Stromal cell of bone marrow (primary cell): ENCODE data around the gene RIC1.
"Not testable (repeated sequence)": the region's sequence is repeated elsewhere in the genome, so short reads cannot be mapped to it uniquely, and the experiment has no call there.

Experiments used
- DNase-seq: peaks from one replicate; pipeline ENCODE4 v3.0.0-alpha.2; 2012; ENCODE audit warnings: low read depth

Gene RIC1

DNA sequence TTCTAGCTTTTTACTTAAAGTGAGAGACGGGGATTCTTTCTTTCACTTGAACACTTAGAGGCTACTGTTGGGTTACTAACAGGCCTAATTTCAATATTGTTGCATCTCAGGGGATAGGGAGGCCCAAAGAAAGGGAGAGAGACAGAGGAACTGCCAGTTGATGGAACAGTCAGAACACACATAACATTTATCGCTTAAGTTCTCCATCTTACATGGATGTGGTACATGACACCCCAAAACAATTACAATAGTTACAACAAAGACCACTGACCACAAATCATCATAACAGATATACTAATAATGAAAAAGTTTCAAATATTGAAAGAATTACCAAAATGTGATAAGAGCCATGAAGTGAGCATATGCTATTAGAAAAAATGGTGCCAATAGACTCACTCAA lies 4.3 kb upstream of the RIC1 start:
- no peak for DNase-seq

DNA sequence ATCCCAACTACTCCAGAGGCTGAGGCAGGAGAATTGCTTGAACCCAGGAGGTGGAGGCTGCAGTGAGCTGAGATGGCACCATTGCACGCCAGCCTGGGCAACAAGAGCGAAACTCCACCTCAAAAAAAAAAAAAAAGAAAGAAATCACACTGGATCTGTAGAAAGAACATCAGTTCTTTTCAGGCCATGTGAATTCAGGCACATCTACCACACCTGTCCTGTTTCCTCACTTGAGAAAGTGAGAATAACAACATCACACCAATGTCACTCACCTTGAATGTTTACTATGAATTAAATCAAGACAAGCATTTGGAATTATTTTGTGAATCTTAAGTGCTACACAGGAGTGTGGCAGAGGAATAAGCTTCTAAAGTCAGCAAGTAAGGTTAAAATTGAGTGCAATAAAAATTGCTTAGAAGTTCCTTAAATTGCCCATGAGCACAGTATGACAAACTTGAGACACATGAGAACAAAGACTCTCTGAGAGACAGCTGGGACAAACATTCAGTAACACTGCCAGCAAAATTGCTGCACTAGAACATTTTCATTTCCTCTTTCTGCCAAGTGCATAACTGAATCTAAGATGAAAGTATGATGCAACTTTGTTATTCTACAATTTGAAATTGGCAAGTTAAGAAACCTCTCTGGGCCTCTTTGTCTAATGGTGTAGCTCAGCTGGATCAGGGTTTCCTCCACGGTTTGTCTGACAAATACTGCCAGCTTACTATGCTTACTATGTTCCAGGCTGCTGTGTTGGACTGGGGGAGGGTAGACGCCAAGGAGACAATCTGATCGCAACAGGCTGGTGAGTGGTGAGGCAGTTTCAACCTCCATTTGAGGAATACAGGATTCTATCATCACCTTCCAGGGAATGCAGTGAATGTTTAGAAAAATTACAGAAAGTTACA lies 1.9 kb upstream of the RIC1 start:
- DNase-seq, result peak; percentile 88

DNA sequence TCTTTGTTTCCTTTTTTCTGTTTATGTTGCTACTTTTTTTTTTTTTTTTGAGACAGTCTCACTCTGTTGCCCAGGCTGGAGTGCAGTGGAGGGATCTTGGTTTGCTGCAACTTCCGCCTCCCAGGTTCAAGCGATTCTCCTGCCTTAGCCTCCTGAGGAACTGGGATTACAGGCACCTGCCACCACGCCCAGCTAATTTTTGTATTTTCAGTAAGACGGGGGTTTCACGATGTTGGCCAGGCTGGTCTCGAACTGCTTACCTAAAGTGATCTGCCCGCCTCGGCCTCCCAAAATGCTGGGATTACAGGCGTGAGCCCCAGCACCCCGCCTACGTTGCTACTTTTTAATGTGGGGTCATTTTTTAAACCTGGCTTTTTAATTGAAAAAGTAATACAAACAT lies 1.2 kb upstream of the RIC1 start:
- not testable (repeated sequence) for DNase-seq

DNA sequence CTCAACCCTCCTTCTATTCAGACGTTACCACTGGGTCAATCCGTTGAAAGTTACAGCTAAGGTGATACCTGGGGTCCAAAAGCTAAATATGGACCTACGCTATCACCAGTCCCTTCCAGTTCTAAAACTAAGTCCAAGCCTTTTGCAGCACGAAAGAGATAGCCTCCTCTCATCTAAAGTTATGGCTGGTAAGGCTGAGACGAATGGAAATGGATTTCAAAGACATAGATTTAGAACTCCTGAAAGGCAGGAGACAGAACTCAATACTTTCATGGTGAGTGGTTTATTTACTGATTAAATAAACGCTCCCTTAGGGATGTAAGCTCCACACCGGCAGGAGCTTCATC lies 751 bp upstream of the RIC1 start:
- DNase-seq, result no peak

DNA sequence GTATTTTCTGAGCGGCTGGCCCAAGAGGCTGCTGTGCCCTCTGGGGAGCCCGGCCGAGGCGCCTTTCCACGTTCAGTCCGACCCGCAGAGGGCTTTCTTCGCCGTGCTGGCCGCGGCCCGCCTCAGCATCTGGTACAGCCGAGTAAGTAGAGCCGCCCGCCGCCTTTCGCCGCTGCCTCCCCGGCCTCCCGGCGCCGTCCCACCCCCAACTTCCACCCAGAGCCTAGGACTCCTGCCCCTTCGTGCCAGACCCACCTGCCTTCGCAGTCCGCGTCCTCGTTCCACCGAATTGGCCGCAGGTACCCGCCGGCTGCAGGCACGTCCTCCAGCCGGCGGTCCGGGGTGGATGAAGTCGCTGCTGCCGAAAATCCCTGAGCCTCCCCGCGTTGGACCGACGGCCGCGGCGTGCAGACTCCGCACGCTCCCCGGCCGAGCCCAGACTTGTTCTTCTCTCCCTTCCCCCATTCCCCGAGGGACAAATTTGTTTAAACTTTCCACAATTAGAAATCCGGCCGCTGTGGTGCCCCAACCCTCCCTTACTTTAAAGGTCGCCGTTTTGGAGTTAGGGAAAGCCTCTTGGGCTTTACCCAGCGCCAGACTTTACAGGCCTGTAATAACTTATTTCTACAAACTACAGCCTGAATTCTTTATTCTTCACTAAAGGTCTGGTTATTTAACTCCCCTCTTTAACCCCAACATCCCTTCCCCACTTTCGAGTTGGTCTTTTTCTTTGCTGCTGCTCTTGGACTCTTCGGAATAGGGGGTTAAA lies 589 bp downstream of the RIC1 start:
- peak; percentile 27 for DNase-seq

DNA sequence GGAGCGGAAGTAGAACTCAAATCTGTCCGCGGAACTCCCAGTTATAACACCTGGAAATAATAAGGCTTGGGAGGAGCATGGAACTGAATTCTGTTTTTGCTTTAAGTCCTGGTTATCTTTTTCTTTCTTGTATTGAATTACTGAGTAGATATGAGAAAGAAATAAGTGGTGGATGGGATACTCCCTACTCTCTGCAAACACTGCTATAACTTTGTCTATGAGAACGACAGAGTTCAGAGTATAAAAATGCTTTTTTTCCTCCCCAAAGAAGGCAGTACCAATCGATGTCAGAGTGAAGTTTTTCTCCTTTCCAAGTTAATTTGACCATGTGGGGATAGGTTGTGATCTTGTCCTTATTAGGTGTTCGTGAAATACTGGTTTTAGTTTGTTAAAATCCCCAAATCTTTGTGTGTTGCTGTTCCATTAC lies 1.2 kb downstream of the RIC1 start:
- peak; percentile 43 for DNase-seq

DNA sequence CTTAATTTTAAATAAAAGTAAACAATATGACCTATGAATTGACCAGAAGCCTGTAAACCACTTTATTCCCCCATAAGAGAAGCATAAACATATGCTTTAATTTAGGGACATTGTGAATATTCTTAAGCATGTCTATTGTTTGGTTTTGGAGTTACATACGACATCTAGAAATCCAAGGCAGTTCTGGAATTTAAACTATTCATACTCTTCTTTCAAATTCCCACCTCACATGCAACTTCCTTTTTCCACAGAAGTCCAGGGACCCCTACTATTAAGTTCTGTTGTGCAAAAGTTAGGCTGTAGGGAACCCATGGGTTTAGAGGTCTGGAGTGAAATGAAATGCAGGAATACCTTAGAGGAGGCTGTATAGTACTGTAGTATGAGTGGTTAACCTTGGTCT lies 2.1 kb downstream of the RIC1 start:
- no peak for DNase-seq

DNA sequence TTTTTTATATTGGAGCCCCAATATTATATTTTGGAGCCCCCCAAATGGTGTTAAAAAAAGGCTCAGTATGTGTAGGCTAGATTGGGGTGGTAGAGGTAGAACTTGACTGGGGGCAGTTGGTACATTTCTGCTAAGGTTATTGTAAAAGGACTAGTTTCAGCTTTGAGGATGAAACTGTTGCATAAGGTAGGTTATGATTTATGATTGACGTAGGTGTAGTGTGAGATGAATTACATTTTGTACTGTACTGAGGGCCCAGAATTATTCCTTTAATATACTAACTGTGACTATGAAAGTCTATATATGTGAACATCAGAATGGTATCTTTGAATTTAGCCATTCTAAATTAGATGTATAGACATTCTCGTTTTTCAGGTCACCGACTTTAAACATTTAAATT lies 3.6 kb downstream of the RIC1 start:
- DNase-seq, result no peak

DNA sequence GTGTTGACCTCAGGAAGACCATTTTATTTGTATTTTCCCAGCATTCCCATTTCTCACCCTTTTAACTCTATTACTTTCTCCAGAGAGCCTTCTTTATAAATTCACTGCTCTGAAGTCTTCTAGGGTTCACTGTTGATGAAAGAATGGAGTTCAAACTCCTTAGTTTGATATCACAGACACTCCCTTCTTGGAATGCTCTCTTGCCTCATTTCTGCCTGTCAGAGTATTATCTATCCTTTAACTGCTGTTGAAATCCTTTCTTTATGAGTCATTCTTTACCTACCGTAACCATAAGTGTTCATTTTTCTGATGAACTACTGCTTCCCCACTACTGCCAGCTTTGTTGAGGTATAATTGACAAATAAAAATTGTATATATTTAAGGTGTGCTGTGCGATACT lies 4.3 kb downstream of the RIC1 start:
- DNase-seq, result no peak

DNA sequence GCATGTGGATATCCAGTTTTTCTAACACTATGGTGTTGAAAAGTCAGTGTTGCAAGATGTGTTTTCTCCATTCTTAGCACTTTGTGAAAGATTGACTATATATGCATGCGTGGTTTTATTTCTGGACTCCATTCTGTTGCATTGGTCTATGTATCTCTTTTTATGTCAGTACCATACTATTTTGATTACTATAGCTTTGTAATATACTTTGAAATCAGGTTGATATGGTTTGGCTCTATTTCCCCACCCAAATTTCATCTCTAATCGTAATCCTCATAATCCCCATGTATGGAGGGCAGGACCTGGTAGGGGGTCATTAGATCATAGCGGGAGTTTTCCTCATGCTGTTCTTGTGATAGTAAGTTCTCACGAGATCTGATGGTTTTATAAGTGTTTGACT lies 6.5 kb downstream of the RIC1 start:
- DNase-seq, result no peak

DNA sequence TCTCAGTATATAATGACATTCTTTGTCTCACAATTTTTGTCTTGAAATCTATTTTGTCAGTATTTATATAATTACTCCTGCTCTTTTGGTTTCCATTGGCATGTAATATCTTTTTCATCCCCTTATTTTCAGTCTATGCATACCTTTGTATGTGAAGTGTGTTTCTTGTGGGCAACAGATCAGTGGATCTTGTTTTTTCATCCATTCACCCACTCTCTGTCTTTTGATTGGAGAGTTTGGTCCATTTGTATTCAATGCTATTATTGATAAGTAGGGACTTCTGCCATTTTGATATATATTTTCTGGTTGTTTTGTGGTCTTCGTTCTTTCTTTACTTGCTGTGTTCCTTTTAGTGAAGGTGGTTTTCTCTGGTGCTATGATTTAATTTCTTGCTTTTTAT lies 10.9 kb downstream of the RIC1 start:
- DNase-seq, result no peak

DNA sequence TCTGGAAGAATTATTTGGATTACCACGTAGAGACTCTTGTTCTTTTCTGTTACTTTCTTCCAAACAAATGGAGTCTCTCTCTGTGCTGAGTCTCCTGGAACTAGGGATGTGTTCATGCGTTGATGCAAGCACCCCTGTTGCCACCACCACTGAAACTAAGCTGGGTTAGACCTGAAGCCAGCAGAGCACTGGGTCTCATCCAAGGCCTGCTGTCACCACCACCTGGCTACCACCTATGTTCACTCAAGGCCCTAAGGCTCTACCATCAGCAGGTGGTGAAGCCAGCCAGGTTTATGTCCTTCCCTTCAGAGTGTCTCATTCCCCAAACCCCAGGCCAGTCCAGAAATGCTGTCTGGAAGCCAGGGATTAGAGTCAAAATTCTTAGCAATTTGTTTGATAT lies 13.3 kb downstream of the RIC1 start:
- no peak for DNase-seq

DNA sequence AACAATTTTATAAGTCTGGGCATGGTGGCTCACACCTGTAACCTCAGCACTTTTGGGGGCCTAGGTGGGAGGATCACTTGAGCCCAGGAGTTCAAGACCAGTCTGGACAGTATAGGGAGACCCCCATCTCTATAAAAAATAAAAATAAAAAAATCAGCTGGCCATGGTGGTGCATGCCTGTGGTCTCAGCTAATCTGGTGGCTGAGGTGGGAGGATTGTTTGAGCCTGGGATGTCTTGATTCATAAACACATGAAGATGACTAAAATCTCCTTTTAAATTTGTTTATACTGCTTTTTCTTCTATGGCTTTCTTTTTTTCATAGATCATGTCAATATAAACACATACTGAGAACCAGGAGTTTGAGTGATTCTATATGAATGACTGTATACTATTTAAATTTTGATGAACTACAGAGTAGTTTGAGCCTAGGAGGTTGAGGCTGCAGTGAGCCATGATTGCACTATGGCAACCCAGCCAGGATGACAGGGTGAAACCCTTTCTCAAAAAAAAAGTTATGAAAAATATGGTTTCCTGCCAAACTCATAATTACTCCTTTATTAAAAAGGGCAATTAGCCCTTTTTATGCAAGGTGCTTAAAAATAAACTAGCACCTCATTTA lies 14.2 kb downstream of the RIC1 start:
- DNase-seq, result no peak

DNA sequence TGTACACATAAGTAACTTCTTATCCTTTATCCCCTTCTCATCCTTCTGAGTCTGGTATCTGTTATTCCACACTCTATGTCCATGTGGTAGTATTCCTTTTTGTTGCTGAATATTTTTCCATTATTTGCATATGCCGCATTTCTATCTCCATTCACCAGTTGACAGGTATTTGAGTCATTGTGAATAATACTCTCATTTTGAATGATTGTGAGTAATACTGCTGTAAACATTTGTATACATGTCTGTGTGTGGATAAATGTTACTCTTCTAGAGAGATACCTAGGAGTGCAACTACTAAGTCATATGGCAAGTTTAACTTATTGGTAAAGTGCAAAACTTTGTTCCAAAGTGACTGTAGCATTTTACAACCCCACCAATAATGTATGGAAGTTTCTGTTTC lies 15.6 kb downstream of the RIC1 start:
- DNase-seq, result no peak

DNA sequence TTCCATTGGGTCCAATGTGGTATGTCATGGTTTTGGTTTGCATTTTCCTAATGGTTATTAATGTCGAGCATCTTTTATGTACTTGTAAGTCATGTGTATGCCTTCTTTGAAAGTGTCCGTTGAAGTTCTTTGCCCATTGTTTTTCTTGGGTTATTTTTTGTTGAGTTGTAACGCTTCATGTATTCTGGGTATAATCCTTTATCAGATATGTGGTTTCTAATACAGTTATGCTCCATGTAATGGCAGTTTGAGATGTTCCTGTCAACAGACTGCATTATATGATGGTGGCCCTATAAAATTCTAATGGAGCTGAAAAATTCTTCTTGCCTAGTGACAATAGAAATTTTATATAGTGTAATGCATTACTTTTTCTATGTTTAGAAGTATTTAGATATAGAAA lies 17.2 kb downstream of the RIC1 start:
- no peak for DNase-seq

DNA sequence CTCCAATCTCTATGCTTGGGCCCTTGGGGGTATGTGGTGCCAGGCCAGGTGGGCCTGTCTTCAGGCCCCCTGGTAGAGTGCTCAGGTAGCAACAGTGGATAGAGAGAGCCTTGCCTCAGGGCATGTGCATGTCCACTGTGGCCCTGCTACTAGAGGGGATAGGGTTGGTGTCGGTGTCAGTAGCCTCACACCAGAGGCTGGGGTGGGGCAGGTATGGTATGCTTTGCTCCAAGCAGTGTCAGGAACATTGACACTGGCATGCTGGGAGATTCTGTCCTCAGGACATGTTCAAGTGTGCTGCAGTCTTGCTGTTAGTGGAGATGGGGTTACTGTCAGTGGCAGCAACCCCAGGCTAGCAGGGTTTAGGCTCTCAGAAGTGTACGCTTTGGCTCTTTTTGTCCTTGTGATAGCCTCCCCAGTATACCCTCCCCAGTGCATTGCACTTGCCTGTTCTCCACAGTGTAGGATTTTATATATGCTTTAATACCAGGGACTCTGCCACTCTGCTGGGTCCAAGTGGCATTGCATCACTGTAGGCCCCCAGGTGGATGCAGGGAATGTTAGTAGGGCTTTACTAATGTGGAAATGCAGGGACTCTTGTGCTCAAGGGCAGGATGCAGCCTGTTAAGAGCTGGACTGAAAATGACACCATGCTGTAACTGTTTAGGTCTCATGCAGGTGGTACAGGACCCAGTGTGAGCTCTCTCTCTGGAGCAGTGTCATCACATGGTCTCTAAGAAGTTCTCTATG lies 21.6 kb downstream of the RIC1 start:
- no peak for DNase-seq

DNA sequence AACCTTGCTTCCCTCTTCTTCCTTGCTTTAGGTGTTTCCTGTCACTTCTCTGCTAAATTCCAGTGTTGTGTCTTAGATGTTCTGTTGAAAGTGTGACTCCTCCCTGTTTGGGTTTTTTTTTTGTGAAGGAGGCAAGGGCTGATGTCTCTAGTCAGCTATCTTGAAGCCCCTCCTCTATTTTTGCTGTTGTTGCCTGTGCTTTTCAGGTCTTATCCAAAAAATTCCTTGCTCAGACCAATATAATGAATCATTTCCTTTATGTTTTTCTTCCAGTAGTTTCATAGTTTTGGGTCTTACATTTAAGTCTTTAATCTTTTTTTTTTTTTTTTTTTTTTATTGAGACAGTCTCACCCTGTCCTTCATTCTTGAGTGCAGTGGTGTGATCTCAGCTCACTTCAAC lies 22.3 kb downstream of the RIC1 start:
- no peak for DNase-seq

DNA sequence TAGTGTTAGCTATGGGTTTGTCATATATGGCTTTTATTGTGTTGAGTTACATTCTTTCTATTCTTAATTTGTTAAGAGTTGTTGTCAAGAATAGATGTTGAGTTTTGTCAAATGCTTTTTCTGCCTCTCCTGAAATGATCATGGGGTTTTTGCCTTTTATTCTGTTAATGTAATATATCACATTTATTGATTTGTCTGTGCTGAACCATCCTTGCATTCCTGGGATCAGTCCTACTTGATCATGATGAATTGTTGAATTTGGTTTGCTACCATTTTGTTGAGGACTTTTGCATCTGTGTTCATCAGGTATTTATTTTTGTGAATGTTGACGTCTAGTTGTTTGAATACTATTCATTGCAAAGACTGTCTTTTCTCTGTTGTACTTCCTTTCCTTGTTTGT lies 23.9 kb downstream of the RIC1 start:
- DNase-seq, result no peak

DNA sequence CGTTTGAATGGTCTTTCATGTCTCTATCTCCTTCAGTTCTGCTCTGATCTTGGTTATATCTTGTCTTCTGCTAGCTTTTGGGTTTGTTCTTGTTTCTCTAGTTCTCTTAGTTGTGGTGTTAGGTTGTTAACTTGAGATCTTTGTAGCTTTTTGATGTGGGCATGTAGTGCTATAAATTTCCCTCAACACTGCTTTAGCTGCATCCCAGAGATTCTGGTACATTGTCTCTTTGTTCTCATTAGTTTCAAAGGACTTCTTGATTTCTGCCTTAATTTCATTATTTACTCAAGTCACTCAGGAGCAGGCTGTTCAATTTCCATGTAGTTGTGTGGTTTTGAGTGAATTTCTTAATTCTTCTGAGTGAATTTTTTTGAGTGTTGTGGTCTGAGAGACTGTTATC lies 33.9 kb downstream of the RIC1 start:
- DNase-seq, result not testable (repeated sequence)

DNA sequence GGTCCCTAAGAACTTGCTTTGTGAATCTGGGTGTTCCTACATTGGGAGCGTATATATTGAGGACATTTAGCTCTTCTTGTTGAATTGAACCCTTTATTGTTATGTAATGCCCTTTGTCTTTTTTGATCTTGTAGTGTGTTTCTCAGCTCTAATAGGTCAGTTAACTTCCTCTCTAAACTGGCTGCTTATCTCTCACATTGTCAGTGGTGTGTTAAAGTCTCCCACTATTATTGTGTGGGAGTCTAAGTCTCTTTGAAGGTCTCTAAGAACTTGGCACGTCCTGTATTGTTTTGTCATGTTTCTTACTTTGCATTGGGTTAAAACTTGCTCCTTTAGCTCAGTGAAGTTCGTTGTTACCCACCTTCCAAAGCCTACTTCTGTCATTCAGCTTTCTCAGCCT lies 36.2 kb downstream of the RIC1 start:
- DNase-seq, result no peak

DNA sequence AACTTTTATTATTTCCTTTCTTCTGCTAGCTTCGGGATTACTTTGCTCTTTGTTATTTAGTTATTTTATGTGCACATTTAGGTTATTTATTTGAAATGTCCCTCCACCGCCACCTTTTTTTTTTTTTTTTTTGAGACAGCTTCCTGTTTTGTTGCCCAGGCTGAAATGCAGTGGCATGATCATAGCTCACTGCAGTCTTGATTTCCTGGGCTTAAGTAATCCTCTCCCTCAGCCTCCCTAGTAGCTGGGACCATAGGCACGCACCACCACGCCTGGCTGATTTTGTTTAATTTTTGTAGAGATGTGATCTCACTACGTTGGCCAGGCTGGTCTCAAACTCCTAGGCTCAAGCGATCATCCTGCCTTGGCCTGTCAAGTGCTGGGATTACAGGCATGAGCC lies 38.5 kb downstream of the RIC1 start:
- no peak for DNase-seq

DNA sequence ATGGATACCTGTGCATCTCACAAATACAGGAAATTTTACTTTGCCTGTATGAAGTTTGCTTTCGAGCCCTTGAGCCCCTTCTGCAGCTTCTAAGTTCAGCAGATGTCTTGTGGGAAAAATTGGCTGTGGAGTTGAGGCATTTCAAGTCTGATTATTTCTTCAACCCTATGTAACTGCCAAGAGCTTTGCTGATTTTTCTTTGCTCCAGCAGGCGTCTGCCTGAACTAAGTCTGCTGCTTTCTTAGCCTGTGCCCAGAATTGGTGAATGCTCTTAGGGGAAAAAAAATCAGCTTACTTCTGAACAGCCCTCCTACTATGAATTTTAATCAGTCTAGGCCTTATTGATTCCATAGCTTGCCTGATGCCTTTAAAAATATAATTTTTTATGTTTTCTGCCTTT lies 41.2 kb downstream of the RIC1 start:
- no peak for DNase-seq
